SHP77 (cell line): ENCODE measurements around the gene SDK1.
A peak's percentile ranks its signal among the peaks of the same experiment; 100 is the strongest.

ENCODE experiments used
- DNase-seq, 2 experiments: peaks; one replicate each; lab custom pipeline; 2025; lab: John Stamatoyannopoulos, UW

SDK1 gene

DNA sequence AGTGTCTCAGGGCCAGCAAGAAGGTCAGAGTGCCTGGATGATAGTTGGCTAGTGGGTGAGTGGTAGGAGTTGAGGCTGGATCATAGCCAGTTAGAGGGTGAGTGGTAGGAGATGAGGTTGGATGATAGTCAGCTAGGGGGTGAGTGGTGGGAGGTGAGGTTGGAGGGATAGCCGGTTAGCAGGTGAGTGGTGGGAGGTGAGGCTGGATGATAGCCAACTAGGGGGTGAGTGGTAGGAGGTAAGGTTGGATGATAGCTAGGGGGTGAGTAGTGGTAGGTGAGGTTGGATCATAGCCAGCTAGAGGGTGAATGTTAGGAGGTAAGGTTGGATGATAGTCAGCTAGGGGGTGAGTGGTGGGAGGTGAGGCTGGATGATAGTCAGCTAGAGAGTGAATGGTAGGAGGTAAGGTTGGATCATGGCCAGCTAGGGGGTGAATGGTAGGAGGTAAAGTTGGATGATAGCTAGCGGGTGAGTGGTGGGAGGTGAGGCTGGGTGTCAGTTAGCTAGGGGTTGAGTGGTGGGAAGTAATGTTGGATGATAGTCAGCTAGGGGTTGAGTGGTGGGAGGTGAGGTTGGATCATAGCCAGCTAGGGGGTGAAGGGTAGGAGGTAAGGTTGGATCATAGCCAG lies 226.6 kb downstream of the SDK1 start:
- no peak for DNase-seq

DNA sequence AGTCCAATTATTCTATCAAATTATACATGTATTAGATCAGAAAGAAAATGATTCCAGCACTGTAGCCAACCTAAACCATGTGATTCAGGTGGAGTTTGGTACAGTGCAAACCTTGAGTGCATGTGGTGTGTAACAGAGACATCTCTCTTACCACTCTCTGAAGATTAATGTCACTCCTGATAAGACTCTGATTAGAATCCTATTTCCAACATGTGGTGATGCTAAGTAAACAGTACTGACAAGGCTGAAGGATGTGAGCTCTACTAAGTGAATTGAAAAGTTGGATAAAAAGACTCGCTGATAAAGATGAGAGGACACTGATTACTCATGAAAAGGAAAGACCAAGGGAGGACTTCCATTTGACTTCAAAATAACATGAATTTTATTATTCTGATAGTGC lies 232.0 kb downstream of the SDK1 start:
- DNase-seq, result no peak

DNA sequence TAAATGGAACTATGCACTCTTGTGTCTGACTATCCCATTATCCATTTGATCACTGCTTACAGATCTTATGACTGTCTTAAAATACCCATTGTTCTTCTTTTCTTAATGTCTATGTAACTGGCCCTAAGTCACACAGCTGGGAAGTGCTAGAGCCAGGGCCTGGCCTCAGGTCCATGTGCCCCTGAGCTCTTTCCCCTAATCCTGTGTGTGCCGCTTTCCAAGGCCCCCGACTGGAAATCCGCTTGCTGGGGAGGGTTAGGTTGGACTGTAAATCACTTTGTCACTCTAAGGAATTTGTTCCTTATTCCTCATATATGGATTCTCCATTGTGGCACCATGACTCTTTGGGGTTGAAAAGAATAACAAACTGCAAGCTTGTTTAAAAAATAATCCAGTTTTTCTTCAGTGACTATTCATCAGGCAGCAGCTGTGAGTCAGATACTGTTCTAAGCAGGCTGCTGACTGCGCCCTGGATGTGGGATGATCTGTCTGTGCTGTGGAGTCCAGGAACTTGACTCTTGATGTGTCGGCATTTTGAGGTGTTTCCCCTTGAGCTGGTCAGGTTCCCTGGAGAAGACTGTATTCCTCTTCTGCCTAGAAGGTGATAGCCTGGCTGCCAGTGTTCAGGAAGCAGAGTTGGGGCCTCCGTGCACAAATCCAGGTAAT lies 236.3 kb downstream of the SDK1 start:
- no peak for DNase-seq

DNA sequence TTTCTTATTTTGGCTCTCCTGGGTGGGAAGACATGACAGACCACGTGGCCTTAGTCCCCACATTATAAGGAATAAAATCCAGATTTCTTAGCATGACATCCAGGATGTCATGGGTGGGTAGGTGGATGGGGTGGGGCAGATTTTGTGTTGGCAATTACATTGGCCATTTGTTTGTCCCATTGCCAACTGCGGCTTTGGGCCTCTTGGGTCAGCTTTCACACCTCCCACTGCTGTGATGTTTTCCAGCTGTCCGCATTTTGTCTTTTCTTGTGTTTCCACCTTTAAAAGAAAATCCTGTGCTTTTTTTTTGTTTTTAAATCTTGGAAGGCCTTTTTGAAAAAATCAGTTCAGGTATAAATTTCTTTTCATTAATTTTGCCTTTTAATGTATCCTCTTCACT lies 237.0 kb downstream of the SDK1 start:
- no peak for DNase-seq

DNA sequence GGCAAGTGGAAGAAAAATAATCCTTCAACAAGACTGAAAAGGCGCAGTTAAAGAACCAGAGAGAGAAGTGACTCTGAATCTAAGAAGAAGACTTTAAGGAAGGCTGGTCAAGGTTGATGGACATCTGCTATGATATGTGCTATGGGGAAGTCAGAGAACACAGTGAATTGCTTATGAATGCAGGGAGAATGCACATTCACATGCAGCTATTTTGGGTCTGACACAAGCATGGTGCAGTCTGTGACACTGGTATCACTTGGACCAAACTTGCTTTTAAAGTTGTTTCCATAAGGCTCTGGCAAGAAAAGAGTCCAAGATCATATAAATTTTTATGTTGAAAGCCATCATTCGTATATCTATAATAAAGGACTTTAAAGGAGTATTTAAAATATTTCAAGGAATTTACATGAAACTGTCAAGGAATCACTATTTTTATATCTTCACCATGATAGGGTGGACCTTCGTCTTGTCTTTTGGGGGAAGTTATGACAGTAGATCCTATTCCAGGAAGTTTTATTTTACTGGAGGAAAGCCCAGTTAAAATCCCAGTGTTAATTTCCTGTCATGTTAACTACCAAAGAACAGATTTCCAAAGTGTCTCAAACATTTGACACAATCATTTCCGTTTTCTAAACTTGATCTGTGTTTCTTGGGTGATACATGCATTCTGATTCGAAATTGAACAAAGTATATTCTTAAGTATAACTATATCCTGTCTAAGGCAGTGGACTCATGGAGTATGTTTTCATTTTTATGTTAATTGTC lies 239.6 kb downstream of the SDK1 start:
- no peak for DNase-seq

DNA sequence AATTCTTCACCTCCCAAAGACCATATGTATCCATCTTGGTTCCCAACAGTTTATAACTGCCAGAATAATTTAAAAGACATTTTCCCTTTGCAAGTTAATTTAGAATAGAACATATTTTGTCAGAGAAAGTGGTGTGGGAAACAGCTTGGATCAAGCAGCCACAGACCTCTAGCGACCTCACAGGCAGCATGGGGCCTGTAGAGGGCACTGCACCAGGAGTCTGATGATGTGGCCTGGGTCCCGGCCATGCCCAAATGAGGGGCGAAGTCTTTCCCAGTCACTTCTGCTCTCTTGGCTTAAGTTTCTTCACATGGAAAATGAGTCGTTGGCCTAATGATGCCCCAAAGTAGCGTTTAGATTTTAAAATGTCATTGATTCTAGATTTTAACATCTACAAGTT lies 243.2 kb downstream of the SDK1 start:
- no peak for DNase-seq

DNA sequence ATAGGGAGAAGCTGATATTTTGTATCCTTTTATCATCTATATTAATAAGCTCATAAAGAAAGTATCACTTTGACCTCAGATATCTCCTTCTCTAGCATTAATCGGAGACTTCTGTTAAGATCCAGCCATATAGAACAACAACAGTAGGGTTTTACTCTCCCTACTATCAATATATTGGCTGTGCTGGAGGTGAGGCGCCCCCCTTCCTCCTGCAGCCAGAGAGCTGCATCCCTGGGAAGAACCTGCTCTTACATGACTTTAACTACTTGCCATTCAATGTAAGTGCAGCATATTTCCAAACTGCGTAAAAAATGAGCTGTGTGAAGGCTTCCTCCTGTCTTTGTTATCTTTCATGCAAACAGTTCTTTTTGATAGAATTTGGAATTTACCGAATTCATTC lies 247.8 kb downstream of the SDK1 start:
- DNase-seq, result no peak

DNA sequence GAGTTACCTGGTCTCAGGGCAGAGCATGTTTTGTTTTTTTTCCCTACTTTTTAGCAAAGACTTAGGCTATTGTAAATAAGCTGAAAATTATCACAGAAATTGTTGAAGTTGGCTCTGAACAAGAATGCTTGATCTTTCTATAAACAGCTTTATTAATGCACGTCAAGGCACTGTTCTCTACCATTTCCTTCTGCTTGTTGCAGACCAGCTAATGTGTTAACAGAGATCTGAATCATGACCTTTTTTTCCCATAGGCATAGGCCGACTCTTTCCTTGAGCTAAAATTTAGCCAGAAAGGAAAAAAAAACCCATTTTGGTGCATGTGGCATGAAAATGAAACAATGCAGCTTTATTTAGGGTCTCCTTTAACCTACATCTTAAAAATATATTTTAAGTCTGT lies 248.5 kb downstream of the SDK1 start:
- DNase-seq, result no peak

DNA sequence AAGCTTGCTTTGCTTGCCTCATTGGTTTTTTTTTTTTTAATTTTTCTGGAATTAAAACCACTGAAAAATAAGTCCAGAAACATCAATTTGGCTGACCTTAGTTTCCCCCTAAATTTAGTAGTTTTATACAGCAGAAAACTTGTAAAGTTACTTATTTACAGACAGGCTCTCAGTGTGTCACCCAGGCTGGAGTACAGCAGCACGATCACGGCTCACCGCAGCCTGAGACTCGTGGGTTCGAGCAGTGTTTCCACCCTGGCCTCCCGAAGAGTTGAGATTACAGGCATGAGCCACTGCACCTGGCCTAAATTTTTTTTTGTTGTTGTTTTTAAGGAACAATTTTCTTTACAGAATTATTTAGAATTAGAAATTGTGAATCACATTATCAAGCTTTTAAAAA lies 250.5 kb downstream of the SDK1 start:
- no peak for DNase-seq

DNA sequence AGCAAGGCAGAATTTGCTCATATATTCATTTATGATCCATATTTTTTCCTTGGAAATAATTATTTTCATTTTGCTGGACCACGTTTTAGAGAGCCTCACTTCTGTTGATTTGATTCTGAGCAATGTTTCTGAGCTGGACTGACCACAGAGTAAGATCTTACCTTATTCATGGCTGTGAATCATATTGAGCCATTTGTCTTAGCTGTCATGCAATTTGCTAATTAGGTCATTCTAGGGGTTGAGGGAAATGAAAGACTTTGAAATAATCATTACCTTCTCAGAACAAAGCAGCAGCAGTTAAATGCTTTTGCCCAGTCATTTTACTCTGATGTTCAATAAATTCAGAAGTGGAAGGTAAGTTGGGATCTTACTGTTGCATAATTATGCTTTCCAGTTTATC lies 251.4 kb downstream of the SDK1 start:
- DNase-seq, result no peak

DNA sequence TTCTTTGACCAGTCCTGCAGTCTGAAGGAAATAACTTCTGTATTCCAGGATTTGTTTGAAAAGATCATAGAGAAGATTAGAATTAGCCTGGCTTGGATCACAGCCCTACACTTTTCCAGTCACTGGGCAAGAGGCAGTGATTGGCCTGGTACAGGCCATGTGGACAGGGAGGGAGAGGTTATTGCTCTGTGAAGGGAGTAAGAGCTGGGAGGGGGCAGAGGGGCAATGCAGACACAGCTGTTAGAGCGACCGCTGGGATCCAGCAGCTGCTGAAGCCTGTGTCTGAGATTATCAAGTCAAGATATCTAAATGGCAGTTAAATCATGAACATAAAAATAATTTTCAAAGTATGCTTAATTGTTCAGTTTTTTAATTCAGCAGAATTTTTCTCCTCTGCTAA lies 257.3 kb downstream of the SDK1 start:
- DNase-seq, result peak; percentile 80 to 93

DNA sequence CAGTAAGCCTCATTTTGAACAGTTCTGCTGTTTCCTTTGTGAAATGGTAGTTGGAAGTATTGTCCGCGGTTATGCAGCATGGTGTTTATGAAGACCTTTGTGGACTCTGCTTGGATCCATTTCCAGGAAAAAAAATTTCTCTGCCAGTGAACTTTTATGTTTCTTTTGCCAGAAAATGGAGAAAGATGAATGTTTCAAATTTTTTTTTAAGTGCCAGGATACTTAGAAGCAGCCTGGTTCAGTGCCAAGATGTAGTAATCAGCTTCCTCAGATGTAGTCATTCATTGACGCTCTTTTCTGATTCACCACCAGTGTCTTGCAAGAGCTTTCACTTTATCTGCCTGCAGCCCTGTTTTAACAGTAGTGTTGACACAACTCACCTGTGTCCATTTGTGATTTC lies 258.2 kb downstream of the SDK1 start:
- peak; percentile 39 to 64 for DNase-seq

DNA sequence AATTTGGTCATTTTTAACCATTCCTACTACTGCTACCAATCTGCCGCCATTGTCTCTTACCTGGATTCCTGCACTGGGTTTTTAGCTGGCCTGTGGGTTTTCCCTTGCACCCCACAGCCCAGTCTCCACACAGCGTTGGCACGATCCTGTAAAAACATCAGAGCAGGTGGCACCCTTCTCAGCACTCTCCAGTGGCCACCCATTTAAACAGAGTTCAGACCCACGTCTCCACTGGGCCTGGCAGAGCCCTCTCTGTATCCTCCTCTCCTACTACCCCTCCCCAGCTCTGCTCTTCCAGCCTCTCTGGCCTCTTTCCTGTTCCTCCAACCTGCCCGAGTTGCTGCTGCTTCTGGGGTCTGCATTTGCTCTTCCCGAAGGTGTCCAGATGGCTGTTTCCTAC lies 259.4 kb downstream of the SDK1 start:
- DNase-seq, result peak in 1 of 2 experiments; percentile 41

DNA sequence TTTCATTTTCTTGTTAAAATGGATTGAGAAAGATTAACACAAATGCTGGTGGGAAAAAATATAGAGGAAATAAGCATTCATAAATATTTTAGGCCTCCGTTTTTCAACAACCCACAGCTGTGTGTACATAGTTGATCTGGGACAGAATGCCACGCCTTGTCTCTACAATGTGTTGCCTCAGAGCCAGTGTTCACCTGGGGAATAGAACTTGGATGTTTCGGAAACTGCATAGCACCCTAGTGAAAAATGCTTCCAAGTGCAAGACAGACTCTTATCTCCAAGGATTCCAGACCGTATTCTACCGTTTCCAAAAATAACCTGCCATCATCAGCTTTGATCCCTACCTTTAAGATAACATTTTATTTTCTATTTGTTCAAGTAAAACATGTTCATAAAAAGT lies 260.9 kb downstream of the SDK1 start:
- peak; percentile 34 to 74 for DNase-seq

DNA sequence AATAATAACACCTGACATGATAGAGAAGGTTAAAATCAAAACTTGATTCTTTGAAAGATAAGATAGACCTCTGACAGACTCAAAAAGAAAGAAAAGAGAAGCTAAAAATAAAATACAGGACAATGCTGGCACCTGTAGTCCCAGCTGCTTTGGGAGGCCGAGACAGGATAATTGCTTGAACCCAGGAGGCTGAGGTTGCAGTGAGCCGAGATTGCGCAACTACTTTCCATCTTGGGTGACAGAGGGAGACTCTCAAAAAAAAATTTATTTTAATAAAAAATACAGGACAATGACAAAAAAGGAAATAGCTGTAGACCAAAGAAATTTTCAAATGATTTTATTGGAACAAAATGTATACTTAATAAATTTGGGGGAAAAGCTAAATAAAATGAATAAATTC lies 263.2 kb downstream of the SDK1 start:
- DNase-seq, result no peak

DNA sequence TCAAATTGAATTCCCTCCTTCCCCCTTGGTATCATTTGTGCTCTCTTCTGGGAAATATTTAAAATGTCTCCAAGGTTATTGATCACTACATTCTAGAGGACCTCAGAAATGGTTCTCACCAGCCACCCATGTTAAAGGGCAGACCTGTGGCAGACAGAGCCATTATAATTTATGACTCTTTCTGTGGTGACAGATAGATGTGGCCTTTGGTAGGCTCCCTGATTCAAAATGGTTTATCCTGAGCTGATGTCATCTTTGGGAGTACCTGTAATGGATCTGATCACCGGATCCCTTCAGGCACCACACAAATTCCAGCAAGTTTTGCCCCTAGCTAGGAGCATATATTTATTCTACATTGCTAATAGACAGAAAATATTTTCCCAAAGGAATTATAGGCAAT lies 267.5 kb downstream of the SDK1 start:
- peak in 1 of 2 experiments; percentile 29 for DNase-seq

DNA sequence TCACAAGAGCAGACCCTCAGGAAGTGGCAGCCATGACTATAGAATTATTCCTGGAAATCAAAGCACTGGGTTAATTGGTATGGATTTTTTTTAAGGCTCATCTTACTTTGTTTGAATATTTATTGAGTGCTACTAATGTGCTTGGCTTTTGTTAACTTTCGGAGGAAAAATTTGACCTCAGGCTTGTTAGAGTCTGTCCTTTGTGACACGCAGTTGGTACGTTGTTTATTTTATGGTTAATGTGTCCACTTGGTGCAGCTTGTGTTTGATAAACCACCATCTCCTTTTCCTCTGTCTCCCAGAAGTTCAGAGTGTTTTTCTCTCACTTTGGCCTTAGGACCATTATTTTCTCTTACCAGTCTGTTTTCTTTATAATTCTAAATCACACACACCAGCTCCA lies 268.6 kb downstream of the SDK1 start:
- DNase-seq, result no peak

DNA sequence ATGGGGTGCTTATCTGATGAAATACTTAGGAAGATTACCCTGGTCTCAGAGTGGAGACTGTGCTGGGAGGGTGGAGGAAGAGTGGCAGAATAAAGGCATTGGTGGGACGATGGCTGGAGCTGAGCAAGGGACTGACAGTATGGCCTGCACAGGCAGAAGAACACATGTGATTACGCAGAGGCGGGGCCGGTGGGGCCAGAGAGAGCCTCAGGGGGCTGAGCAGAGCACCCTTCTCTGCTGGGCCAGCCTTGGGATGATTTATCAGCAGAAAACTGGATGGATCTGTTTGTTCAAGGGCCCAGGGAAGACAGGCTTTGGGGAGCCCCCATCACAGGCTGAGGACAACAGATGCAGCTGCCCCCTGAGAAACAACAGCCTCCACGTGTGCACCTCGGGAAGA lies 272.1 kb downstream of the SDK1 start:
- no peak for DNase-seq

DNA sequence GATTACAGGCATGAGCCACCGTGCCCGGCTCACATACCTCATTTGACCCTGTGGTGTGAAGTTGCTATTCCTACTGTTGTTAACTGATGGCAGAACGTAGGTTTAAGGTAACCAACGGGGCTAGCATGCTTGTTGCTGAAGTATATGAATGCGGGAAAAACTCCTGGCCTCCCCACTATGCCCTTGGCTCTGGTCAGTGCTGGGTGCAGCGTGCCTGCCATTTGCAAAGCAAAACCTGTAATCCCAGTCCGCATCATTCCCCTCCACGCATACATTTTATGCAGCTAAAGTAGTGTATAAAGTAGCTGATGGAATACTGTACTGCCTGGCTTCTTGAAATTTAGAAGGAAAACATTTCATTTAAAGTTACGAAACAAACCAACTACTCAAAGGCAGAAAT lies 273.3 kb downstream of the SDK1 start:
- no peak for DNase-seq

DNA sequence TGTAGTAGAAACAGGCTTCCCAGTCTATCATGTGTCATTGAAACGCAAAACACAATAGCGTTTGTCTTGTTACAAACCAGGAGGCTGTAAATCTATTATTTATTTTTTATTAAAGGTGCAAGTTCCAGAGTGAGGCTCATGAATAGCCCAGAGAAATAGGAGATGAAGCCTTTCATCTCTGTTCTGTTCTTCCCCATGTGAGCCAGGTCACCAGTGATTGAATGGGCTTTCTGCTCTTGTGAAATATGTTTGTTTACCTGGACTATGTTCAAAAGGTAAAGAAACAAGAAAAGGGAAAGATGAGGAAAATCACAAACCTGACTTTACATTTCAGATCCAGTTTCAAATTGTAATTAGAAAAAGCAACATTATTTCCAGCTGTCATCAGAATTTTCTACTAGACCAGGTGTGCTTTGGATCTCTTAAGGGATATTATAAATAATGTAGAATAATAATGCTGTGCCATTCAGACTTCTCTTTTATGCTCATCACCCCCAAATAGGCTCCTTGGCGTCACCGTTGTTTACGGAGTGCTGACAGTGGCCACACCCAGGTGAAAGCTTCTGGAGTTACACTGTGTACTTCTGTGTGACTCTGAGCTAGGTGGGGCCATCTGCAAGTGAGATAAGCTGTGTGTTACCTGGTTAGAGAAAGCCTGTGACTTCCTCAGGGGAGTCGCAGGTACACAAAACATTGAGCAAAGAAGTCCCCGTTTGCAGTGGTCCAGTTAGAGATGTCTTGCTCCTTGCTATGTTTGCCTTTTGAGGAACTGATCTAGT lies 274.9 kb downstream of the SDK1 start:
- DNase-seq, result no peak

DNA sequence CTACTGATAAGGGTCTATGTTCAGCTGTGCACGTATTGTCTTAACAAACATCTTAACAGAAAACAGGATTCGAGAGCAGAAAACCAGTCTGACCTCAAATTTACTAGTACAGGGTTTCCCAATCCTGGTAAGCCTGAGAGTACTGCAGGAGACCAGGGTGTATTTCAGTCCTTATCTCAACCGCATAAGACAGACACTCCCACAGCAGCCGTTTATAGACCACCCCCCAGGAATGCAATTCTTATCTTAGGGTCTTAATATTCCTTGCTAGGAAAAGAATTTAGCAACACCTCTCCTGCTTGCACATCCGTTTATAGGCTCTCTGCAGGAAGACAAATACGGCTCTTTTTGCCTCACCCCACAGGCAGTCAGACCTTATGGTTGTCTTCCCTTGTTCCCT lies 277.3 kb downstream of the SDK1 start:
- DNase-seq, result no peak

DNA sequence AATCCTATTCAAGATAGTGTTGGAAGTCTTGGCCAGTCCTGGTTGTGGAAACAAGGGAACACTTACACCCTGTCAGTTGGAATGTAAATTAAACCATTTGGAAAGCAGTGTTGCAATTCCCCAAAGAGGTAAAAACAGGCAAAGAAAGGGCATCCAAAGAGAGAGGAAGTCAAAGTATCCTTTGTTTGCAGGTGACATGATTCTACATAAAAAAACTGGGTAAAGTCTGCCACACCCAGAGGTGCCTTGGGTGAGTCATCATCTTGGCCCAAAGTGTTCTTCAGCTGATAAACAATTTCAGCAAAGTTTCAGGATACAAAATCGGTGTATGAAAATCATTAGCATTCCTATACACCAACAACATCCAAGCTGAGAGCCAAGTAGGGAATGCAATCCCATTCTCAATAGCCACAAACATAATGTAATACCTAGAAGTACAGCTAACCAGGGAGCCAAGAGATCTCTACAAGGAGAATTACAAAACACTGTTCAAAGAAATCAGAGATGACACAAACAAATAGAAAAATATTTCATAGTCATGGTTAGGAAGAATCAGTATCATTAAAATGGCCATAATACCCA lies 278.7 kb downstream of the SDK1 start:
- DNase-seq, result no peak
